ENCODE measurements around the gene FAIM2.

The FAIM2 gene

GRCh38 chr12:49824416-49824815 is 79.3 kb downstream of the FAIM2 start:
- DNase-seq (ENCODE audit: low read depth in 2 of 2) = no peak

- DNase-seq (ENCODE audit: low read depth in 2 of 2) = no peak
Measured at GRCh38 chr12:49823951-49824350, 79.7 kb downstream of the FAIM2 start.

GRCh38 chr12:49823350-49823749 is 80.3 kb downstream of the FAIM2 start:
- no peak for DNase-seq (ENCODE audit: low read depth in 2 of 2)

- no peak for DNase-seq (ENCODE audit: low read depth in 2 of 2)
Measured at GRCh38 chr12:49821373-49822287, 82.1 kb downstream of the FAIM2 start.

- no peak for DNase-seq (ENCODE audit: low read depth in 2 of 2)
Measured at GRCh38 chr12:49819786-49820185, 83.9 kb downstream of the FAIM2 start.

- no peak for DNase-seq (ENCODE audit: low read depth in 2 of 2)
Measured at GRCh38 chr12:49818241-49818895, 85.3 kb downstream of the FAIM2 start.

All from stimulated activated CD4-positive, alpha-beta T cell treated with anti-CD3 and anti-CD28 coated beads, Interleukin-12 subunit alpha, Interleukin-12 subunit beta, amount 100 ng/mL, for 24 hours (primary cell).